Measurements from ENCODE around the gene HID1. TPM values are rescaled to one million over a fixed set of nuclear protein-coding genes. Genes with fewer than 3 reads are reported as not detected.

HID1 gene
- total and polyA plus RNA-seq, 9 of the 15 experiments (the other 6 are each of a cell fraction or from before 2014, with no cell fraction given), result 0.14 to 2.1 (median 0.54) TPM; not detected in 2

GRCh38 chr17:74904687-74905409 lies 67.7 kb downstream of the HID1 start:
- ATAC-seq (no peak), FAIRE-seq (no peak), DNase-seq (ENCODE audit: extremely low read depth in 1 of 4, low spot score in 3 of 4) (no peak)
- H3K9me3 ChIP-seq (replicated peaks; ENCODE audit: control insufficient read depth, insufficient read depth, low read depth, low read length), result no peaks in the 10 kb centered on the region
- H4K20me1 ChIP-seq (replicated peaks; ENCODE audit: control insufficient read depth, insufficient read depth, low read length), result no peaks in the 10 kb centered on the region
- in situ Hi-C loops (cut with MboI), result no loop called here
- CTCF ChIA-PET (ENCODE audit: low intra/inter-chr PET ratio), result no interaction called here
- H3K27ac ChIP-seq (ENCODE audit: extremely low read depth, low read depth, low read length), result no peak overlapping the region
- H2AFZ ChIP-seq (ENCODE audit: low read depth, low read length), result no peak overlapping the region
- intact Hi-C loops (cut with micrococcal nuclease), result no loop called here
- H3K4me2 ChIP-seq (ENCODE audit: insufficient read depth, low read length), result no peak overlapping the region
- no peaks in the 10 kb centered on the region; a peak in 1 of 5 replicates for H3K4me1 ChIP-seq (replicated peaks in 1 of 2; ENCODE audit: control insufficient read depth in 2 of 2, insufficient read depth in 2 of 2, low read length in 2 of 2)
- H3K36me3 ChIP-seq (ENCODE audit: control insufficient read depth, insufficient read depth, low read length), result no peaks in the 10 kb centered on the region
- WGBS (ENCODE audit: insufficient coverage, low coverage, missing lambda C conversion rate), result 21% methylated on average over 7 of the region's 7 CpGs
- POLR2A ChIA-PET, result interaction anchor here (1.5 kb wide), 1 partner anchor 11 kb away, joined by 8 read pairs; the partner anchor contains the start of gene FADS6
- BruUV-seq (replicated peaks), result no TSS peak
- no peak overlapping the region for H3K4me3 ChIP-seq
- TF ChIP-seq SMARCA4 (IDR thresholded peaks at IDR 0.05) (no peak), HIVEP1 (CRISPR knock-in tag; IDR thresholded peaks at IDR 0.05) (no peak), HDAC8 (tag; IDR thresholded peaks at IDR 0.05) (no peak), RBM25 (IDR thresholded peaks at IDR 0.05; ENCODE audit: low read depth, low read length, severe bottlenecking) (peak; percentile 61), MYBL2 (IDR thresholded peaks at IDR 0.05; ENCODE audit: low read depth) (no peak), MYBL2 (CRISPR knock-in tag; IDR thresholded peaks at IDR 0.05; ENCODE audit: borderline replicate concordance) (no peak), FOSL1 (tag; conservative IDR thresholded peaks at IDR 0.05) (no peak), NFE2L1 (tag; IDR thresholded peaks at IDR 0.05; ENCODE audit: borderline replicate concordance, low read depth) (no peak), ZFP36 (IDR thresholded peaks at IDR 0.05; ENCODE audit: low read depth, low read length, partially characterized antibody) (peak; percentile 55), BCOR (IDR thresholded peaks at IDR 0.05) (peak; percentile 50; the same call in 1 of the 2 replicates)
- peak overlapping the region in 1 of 2 experiments; percentile 10; a peak in 1 of 4 replicates for H3K9ac ChIP-seq (ENCODE audit: insufficient read depth in 1 of 2, low read depth in 2 of 2, low read length in 2 of 2)
- no peaks in the 10 kb centered on the region for H3K79me2 ChIP-seq (ENCODE audit: control insufficient read depth, insufficient read depth, low read length)
- no peaks in the 10 kb centered on the region for H3K9me1 ChIP-seq (ENCODE audit: control insufficient read depth, insufficient read depth, low read length)
- peaks cover 10 to 24% of the 10 kb centered on the region in 2 experiments; a peak in 4 of 5 replicates for H3K27me3 ChIP-seq (ENCODE audit: control insufficient read depth in 2 of 2, insufficient read depth in 2 of 2, low read length in 2 of 2)
